Measurements from ENCODE around the gene MAGI1.

DNA sequence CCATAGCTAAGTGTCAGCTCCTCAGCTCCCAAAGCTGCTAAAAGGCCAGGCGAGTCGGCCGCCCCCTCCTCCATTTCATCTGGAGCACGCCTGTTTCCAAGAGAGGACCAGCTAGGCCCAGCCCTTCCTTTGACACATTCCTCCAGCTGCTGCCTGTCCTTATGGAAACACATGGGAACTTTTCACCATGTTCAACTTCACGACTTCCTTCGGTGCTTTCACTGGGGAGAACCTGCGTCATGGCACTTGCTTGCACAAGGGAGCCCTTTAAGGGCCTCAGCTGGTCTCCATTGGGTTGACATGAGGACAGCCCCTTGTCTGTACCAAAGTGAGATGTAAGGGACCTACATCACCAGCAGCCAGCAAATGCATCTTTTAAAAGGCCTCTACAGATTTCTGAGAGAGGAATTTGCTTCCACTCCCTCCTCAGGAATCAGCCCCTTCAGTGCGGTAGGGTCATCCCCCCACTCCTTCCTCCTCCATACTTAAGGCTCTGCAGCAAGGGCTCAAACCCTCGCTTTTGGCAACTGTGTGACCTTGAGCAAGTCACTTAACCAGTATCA is 2.1 kb downstream of the MAGI1 start:
- TF ChIP-seq, protein P1, sequence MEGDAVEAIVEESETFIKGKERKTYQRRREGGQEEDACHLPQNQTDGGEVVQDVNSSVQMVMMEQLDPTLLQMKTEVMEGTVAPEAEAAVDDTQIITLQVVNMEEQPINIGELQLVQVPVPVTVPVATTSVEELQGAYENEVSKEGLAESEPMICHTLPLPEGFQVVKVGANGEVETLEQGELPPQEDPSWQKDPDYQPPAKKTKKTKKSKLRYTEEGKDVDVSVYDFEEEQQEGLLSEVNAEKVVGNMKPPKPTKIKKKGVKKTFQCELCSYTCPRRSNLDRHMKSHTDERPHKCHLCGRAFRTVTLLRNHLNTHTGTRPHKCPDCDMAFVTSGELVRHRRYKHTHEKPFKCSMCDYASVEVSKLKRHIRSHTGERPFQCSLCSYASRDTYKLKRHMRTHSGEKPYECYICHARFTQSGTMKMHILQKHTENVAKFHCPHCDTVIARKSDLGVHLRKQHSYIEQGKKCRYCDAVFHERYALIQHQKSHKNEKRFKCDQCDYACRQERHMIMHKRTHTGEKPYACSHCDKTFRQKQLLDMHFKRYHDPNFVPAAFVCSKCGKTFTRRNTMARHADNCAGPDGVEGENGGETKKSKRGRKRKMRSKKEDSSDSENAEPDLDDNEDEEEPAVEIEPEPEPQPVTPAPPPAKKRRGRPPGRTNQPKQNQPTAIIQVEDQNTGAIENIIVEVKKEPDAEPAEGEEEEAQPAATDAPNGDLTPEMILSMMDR (conservative IDR thresholded peaks at IDR 0.05) = no peak
- TF ChIP-seq ZFX (IDR thresholded peaks at IDR 0.05) = no peak

Measured in C4-2B (cell line).